OCI-LY7 (cell line): Measurements from ENCODE around the gene TCF15. TPM values are rescaled to one million over a fixed set of nuclear protein-coding genes. Genes with fewer than 3 reads are reported as not detected.
"Not testable (repeated sequence)": the region's sequence is repeated elsewhere in the genome, so short reads cannot be mapped to it uniquely, and the experiment has no call there.

ENCODE experiments used
- BruUV-seq: library from RNA; stranded (reverse); fragments of 400-500 nt; replicated peaks from 2 replicates; lab custom pipeline; 2021; lab: Mats Ljungman, UMichigan
- CTCF ChIA-PET: fragments of 300-600 bp; sonication (Branson Sonifier 250); formaldehyde crosslinking; loops from one replicate; lab custom pipeline; 2022; ENCODE audit warnings: antibody characterized with exemption; ENCODE audit not compliant: unreplicated experiment; lab: Charles Lee
- POLR2A ChIA-PET: fragments of 300-600 bp; sonication (Branson Sonifier 250); formaldehyde crosslinking; loops from one replicate; lab custom pipeline; 2022; ENCODE audit warnings: antibody characterized with exemption; lab: Charles Lee
- DNase-seq: peaks from one replicate; pipeline ENCODE4 v3.0.0-alpha.2; 2015; ENCODE audit warnings: low spot score
- H2AFZ ChIP-seq: fragments of 200-600 bp; sonication (generic), shearing (Covaris generic); 2 replicates; pipeline ENCODE4 v1.6.1; 2014; ENCODE audit warnings: mild to moderate bottlenecking, antibody characterized with exemption, low read length, moderate library complexity
- H3K27ac ChIP-seq: fragments of 200-600 bp; sonication (generic); 2 replicates; pipeline ENCODE4 v1.5.1; 2014; ENCODE audit warnings: mixed run types, low read depth, mild to moderate bottlenecking, moderate library complexity, low read length, inconsistent platforms; ENCODE audit not compliant: poor library complexity, severe bottlenecking
- H3K36me3 ChIP-seq: fragments of 200-600 bp; sonication (generic); 2 replicates; pipeline ENCODE4 v1.6.1; 2014; ENCODE audit warnings: mild to moderate bottlenecking, antibody characterized with exemption, low read length, moderate library complexity, mixed read lengths; ENCODE audit not compliant: insufficient read depth
- H3K4me1 ChIP-seq: fragments of 200-600 bp; sonication (generic); 2 replicates; pipeline ENCODE4 v1.5.1; 2014; ENCODE audit warnings: mild to moderate bottlenecking, low read length; ENCODE audit not compliant: insufficient read depth, poor library complexity, severe bottlenecking
- H3K4me2 ChIP-seq: fragments of 200-600 bp; sonication (generic); 2 replicates; pipeline ENCODE4 v1.6.1; 2014; ENCODE audit warnings: mild to moderate bottlenecking, low read length
- H3K4me3 ChIP-seq: fragments of 200-600 bp; sonication (generic); 2 replicates; pipeline ENCODE4 v1.5.1; 2014; ENCODE audit warnings: mild to moderate bottlenecking, low read depth, low read length; ENCODE audit not compliant: poor library complexity, severe bottlenecking
- H3K79me2 ChIP-seq: fragments of 200-600 bp; sonication (generic); 2 replicates; pipeline ENCODE4 v1.6.1; 2016; ENCODE audit warnings: low read depth, mild to moderate bottlenecking, low read length, moderate library complexity, mixed read lengths; ENCODE audit not compliant: insufficient read depth
- H3K9me2 ChIP-seq: fragments of 200-600 bp; sonication (generic); 2 replicates; pipeline ENCODE4 v1.6.1; 2016; ENCODE audit warnings: mild to moderate bottlenecking, low read length, mixed read lengths; ENCODE audit not compliant: insufficient read depth
- H3K9me3 ChIP-seq: fragments of 200-600 bp; sonication (generic); 2 replicates; pipeline ENCODE4 v1.6.1; 2014; ENCODE audit warnings: mild to moderate bottlenecking, mixed run types, low read length, mixed read lengths
- H4K20me1 ChIP-seq: fragments of 200-600 bp; sonication (generic); 2 replicates; pipeline ENCODE4 v1.6.1; 2014; ENCODE audit warnings: mild to moderate bottlenecking, antibody characterized with exemption, low read length, moderate library complexity, mixed read lengths; ENCODE audit not compliant: insufficient read depth
- EZH2phosphoT487 ChIP-seq: fragments of 200-600 bp; sonication (generic); IDR thresholded peaks from 2 replicates; pipeline ENCODE4 v1.6.1; 2018; ENCODE audit warnings: low read depth, borderline replicate concordance, mild to moderate bottlenecking, mixed run types, antibody characterized with exemption, low read length, moderate library complexity, mixed read lengths
- intact Hi-C: fragments of 100-400 bp; cut with micrococcal nuclease; formaldehyde crosslinking; loops from one replicate; pipeline ENCODE4 v1.10.0; 2022; ENCODE audit not compliant: unreplicated experiment
- total RNA-seq, 2 experiments: library from RNA; depleted of rRNA in 1 of 2; stranded (reverse); fragments of >200 nt in 1 of 2; shearing (Covaris generic) in 1 of 2; gene quantifications; 2 replicates each; pipeline ENCODE4 v1.2.3, GENCODE V29; 2014 to 2022
- TF ChIP-seq, protein P1 (sequence below): fragments of 200-600 bp; sonication (generic); conservative IDR thresholded peaks from 2 replicates; pipeline ENCODE4 v1.5.1; 2014; ENCODE audit warnings: mild to moderate bottlenecking, antibody characterized with exemption, low read length, moderate library complexity, mixed read lengths

The TCF15 gene
- total RNA-seq, 2 experiments from 2014 or later = not detected

DNA sequence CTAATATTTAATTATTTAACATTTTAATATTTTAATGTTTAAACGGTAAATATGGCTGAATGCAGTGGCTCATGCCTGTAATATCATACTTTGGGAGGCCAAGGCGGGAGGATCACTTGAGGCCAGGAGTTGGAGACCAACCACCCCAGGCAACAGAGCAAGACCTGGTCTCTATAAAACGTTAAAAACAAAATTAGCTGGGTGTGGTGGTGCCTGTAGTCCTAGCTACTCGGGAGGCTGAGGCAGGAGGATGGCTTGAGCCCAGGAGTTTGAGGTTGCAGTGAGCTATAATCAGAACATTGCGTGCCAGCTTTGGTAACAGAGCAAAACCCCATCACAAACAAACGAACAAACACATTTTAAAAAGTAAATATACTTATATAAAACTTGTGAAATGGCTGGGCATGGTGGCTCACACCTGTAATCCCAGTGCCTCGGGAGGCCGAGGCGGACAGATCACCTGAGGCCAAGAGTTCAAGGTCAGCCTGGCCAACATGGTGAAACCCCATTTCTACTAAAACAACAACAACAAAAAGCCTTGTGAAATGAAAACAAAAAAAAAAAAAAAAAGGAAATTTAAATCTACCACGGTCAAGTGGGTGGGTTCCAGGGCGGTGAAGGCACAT, 34.7 kb upstream of the TCF15 start:
- no peaks in the 10 kb centered on the region for H3K9me2 ChIP-seq
- POLR2A ChIA-PET = no interaction called here
- H3K4me2 ChIP-seq = 0 out of 2 replicates have a peak overlapping the region, but pooled peaks have one; percentile 23
- H3K4me1 ChIP-seq = peaks cover 3% of the 10 kb centered on the region
- no peak overlapping the region for H3K27ac ChIP-seq
- CTCF ChIA-PET = interaction anchor here (0.8 to 1.3 kb wide), 5 partner anchors 15 to 101 kb away, joined by 3 to 10 read pairs (median 3); partner anchors contain the start of gene CSNK2A1
- no peak overlapping the region for H3K4me3 ChIP-seq
- BruUV-seq = no TSS peak
- TF ChIP-seq EZH2phosphoT487 = no peak
- TF ChIP-seq, protein P1, sequence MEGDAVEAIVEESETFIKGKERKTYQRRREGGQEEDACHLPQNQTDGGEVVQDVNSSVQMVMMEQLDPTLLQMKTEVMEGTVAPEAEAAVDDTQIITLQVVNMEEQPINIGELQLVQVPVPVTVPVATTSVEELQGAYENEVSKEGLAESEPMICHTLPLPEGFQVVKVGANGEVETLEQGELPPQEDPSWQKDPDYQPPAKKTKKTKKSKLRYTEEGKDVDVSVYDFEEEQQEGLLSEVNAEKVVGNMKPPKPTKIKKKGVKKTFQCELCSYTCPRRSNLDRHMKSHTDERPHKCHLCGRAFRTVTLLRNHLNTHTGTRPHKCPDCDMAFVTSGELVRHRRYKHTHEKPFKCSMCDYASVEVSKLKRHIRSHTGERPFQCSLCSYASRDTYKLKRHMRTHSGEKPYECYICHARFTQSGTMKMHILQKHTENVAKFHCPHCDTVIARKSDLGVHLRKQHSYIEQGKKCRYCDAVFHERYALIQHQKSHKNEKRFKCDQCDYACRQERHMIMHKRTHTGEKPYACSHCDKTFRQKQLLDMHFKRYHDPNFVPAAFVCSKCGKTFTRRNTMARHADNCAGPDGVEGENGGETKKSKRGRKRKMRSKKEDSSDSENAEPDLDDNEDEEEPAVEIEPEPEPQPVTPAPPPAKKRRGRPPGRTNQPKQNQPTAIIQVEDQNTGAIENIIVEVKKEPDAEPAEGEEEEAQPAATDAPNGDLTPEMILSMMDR = no peak
- no peak overlapping the region for H2AFZ ChIP-seq
- intact Hi-C loops = loop anchor here (1.0 to 5.0 kb wide), 3 partner anchors 84 to 291 kb away; partner anchors contain the start of gene CSNK2A1
- DNase-seq = no peak
- H4K20me1 ChIP-seq = no peaks in the 10 kb centered on the region
- no peaks in the 10 kb centered on the region for H3K79me2 ChIP-seq
- H3K9me3 ChIP-seq = peaks cover 5% of the 10 kb centered on the region; the same call in 1 of the 2 replicates
- peaks cover 30% of the 10 kb centered on the region for H3K36me3 ChIP-seq

DNA sequence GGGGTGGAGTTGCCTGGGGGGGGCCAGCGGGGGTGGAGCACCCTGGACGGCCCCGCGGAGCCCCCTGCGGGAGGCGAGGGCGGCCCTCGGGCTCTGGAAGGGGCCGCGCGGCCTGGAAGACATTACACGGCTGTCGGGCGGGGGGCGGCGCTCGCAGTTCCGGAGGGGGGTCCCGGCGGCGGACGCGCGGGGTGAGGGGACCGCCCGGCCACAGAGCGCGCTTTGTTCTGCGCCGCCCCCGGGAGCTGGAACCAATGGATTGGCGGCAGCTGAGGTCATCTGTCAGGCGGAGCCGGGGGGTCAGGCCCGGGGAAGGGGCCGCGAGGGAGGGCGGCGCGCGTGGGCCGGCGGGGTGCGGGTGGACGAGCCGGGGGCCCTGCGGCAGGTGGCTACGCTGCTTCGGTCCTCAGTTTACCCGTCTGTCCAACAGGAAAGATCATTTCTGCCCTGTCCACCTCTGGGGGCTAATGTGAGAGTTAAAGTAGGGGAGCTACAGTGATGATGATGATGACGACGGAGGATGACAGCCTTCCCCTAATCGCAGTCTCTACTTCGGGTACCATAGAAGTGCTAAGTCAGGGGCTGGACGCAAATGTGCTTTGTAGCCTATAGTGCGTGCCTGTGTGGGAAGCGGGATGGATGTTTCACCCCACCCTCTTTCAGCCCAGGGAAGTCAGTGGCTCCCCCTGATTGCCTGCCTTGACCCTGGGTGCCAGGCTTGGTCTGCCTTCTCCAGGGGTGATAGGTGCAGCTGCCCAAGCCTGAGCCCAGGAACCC, 32.5 kb upstream of the TCF15 start:
- CTCF ChIA-PET = no interaction called here
- Histone ChIP-seq H3K4me1 (peaks cover 3% of the 10 kb centered on the region), H3K4me3 (no peak overlapping the region), H3K9me2 (no peaks in the 10 kb centered on the region), H2AFZ (no peak overlapping the region), H3K9me3 (peaks cover 3% of the 10 kb centered on the region; the same call in 1 of the 2 replicates), H3K4me2 (no peak overlapping the region), H3K36me3 (peaks cover 11% of the 10 kb centered on the region), H3K27ac (no peak overlapping the region), H3K79me2 (no peaks in the 10 kb centered on the region), H4K20me1 (no peaks in the 10 kb centered on the region)
- TF ChIP-seq, protein P1 = no peak
- no peak for TF ChIP-seq EZH2phosphoT487
- no peak for DNase-seq
- BruUV-seq = no TSS peak
- intact Hi-C loops = no loop called here
- POLR2A ChIA-PET = no interaction called here

DNA sequence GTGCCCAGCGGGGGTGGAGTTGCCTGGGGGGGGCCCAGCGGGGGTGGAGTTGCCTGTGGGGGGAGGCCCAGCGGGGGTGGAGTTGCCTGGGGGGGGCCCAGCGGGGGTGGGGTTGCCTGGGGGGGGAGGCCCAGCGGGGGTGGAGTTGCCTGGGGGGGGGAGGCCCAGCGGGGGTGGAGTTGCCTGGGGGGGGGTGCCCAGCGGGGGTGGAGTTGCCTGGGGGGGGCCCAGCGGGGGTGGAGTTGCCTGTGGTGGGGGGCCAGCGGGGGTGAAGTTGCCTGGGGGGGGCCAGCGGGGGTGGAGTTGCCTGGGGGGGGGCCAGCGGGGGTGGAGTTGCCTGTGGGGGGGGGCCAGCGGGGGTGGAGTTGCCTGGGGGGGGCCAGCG, 31.9 kb upstream of the TCF15 start:
- H3K4me1 ChIP-seq, BruUV-seq, H3K79me2 ChIP-seq, POLR2A ChIA-PET, H3K27ac ChIP-seq, H3K36me3 ChIP-seq, H3K4me3 ChIP-seq, H2AFZ ChIP-seq, H3K9me3 ChIP-seq, intact Hi-C loops, H4K20me1 ChIP-seq, H3K4me2 ChIP-seq, H3K9me2 ChIP-seq, CTCF ChIA-PET, DNase-seq: not testable (repeated sequence)
